Measurements from ENCODE around the gene ZMYND15.

- TF ChIP-seq RAD21 (conservative IDR thresholded peaks at IDR 0.05) (no peak), CTCF (IDR thresholded peaks at IDR 0.05; ENCODE audit: poor library complexity, severe bottlenecking) (no peak), EP300 (conservative IDR thresholded peaks at IDR 0.05; ENCODE audit: poor library complexity, severe bottlenecking) (no peak), REST (IDR thresholded peaks at IDR 0.05; ENCODE audit: borderline replicate concordance) (no peak), POLR2AphosphoS5 (IDR thresholded peaks at IDR 0.05) (peak; percentile 19)
These were observed 49.4 kb downstream of the ZMYND15 start, which contains the start of gene GLTPD2 for GRCh38 chr17:4788807-4789700.
